ENCODE measurements around the gene B4GALNT1. TPM values are rescaled to one million over a fixed set of nuclear protein-coding genes. Genes with fewer than 3 reads are reported as not detected.

B4GALNT1 gene
- total and polyA plus RNA-seq, 4 donors, result 0.11 to 0.30 (median 0.25) TPM; not detected in 1

DNA sequence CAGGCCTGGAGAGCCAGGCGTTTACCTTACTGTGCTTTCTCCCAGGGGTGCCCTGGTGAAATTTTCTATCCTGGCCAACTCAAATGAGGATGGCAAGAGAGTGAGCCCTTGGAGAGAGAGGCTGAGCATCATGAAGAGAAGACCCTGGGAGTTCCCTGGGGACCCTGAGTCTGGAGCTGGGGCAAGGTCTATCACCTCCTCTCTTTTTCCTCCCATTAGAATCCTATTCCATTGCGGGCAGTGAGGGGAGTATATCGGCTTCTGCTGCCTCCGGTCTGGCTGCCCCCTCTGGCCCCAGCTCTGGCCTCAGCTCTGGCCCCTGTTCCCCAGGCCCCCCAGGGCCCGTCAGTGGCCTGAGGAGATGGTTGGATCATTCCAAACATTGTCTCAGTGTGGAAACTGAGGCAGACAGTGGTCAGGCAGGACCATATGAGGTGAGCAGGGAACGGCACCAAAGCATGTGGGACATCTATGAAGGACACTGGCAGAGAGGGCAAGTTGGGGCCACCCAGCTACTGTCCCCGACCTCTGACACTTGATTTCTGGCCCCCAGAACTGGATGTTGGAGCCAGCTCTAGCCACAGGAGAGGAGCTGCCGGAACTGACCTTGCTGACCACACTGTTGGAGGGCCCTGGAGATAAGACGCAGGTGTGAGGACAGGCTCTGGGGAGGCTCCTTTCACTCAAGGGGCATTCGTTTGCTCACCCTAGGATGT is 20.1 kb downstream of the B4GALNT1 start:
- TF ChIP-seq YY1 (IDR thresholded peaks at IDR 0.05) (no peak), ZBTB33 (IDR thresholded peaks at IDR 0.05) (no peak), HNF4G (IDR thresholded peaks at IDR 0.05) (no peak), MAX (IDR thresholded peaks at IDR 0.05) (no peak), TAF1 (conservative IDR thresholded peaks at IDR 0.05) (no peak), FOXA2 (IDR thresholded peaks at IDR 0.05) (no peak), EGR1 (IDR thresholded peaks at IDR 0.05; ENCODE audit: low read depth in 2 of 2) (no peak), RXRA (IDR thresholded peaks at IDR 0.05) (no peak), JUND (IDR thresholded peaks at IDR 0.05) (no peak), GABPA (IDR thresholded peaks at IDR 0.05 in 1 of 2, conservative IDR thresholded peaks at IDR 0.05 in 1 of 2) (no peak), RAD21 (IDR thresholded peaks at IDR 0.05) (no peak), HNF4A (conservative IDR thresholded peaks at IDR 0.05) (no peak), SP1 (IDR thresholded peaks at IDR 0.05) (no peak)
- no peak overlapping the region for H3K4me3 ChIP-seq (ENCODE audit: low read depth in 1 of 3, low read length in 3 of 3)
- H3K27ac ChIP-seq (ENCODE audit: low read depth in 1 of 2, low read length in 2 of 2), result no peak overlapping the region
- WGBS, result 78% methylated on average over 10 of the region's 10 CpGs
- H3K36me3 ChIP-seq (ENCODE audit: control insufficient read depth in 4 of 4, insufficient read depth in 3 of 4, low read depth in 1 of 4, low read length in 3 of 4), result no peaks in the 10 kb centered on the region
- DNase-seq (ENCODE audit: low spot score), result no peak
- H3K9me3 ChIP-seq (ENCODE audit: control insufficient read depth in 4 of 4, low read length in 3 of 4), result no peaks in the 10 kb centered on the region
- no peak overlapping the region for H3K9ac ChIP-seq (ENCODE audit: low read depth in 1 of 2, low read length in 2 of 2)
- peaks cover 0 to 12% (median 11%) of the 10 kb centered on the region in 4 donors for H3K4me1 ChIP-seq (ENCODE audit: control insufficient read depth in 4 of 4, insufficient read depth in 4 of 4, low read length in 3 of 4)
- peaks cover 0 to 8% (median 4%) of the 10 kb centered on the region in 4 donors for H3K27me3 ChIP-seq (ENCODE audit: control insufficient read depth in 4 of 4, insufficient read depth in 4 of 4, low read length in 3 of 4)

DNA sequence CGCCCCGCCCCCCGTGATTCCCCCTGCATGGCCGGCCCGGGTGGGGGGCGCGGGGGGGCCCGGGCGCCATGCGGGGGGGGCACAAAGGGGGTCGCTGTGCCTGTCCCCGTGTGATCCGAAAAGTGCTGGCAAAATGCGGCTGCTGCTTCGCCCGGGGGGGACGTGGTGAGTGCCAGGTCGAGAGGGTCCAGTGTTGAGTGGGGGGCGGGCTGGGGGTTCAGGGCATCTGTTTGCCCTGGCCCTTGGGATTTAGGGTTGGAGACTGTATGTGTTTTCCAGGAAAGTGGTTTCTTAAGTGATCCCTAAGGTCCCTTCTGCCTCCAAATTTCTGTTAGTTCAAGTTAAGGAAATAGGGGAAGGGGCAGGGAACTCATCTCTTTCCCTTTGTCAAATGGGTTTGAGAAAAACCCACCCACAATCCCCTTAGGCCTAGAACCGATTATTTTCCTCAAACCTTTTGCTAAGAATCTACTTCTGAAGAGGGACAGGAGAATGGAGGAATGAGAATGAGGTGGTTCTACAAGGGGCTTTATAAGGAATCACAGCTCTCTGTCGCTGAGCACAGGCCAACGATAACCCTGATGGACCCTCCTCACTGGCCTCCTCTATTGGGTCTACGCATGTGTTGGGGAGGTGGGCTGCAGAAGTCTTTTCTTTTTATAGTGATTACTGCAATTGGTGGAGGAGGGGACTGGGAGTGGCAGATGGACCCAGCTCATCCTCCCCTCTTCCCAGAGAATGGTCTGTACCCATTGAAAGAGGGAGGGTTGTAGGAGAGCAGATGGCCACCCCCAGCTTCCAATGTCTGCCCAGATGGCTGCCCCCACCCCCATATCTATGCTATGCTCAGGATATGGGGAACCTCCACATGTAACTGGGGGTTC is 20.9 kb downstream of the B4GALNT1 start:
- Histone ChIP-seq H3K27ac (ENCODE audit: low read depth in 1 of 2, low read length in 2 of 2) (no peak overlapping the region), H3K4me1 (ENCODE audit: control insufficient read depth in 4 of 4, insufficient read depth in 4 of 4, low read length in 3 of 4) (peaks cover 0 to 12% (median 11%) of the 10 kb centered on the region in 4 donors), H3K27me3 (ENCODE audit: control insufficient read depth in 4 of 4, insufficient read depth in 4 of 4, low read length in 3 of 4) (peaks cover 0 to 7% (median 3%) of the 10 kb centered on the region in 4 donors), H3K36me3 (ENCODE audit: control insufficient read depth in 4 of 4, insufficient read depth in 3 of 4, low read depth in 1 of 4, low read length in 3 of 4) (no peaks in the 10 kb centered on the region), H3K9ac (ENCODE audit: low read depth in 1 of 2, low read length in 2 of 2) (no peak overlapping the region), H3K4me3 (ENCODE audit: low read depth in 1 of 3, low read length in 3 of 3) (peak overlapping the region in 1 of 3 donors; percentile 50), H3K9me3 (ENCODE audit: control insufficient read depth in 4 of 4, low read length in 3 of 4) (no peaks in the 10 kb centered on the region)
- no peak for TF ChIP-seq SP1 (IDR thresholded peaks at IDR 0.05)
- TF ChIP-seq ZBTB33 (IDR thresholded peaks at IDR 0.05), result no peak
- TF ChIP-seq REST (IDR thresholded peaks at IDR 0.05), result no peak
- no peak for TF ChIP-seq YY1 (IDR thresholded peaks at IDR 0.05)
- TF ChIP-seq MAX (IDR thresholded peaks at IDR 0.05), result no peak
- no peak for TF ChIP-seq FOXA2 (IDR thresholded peaks at IDR 0.05)
- no peak for TF ChIP-seq CTCF (IDR thresholded peaks at IDR 0.05; ENCODE audit: low read depth, low read length, missing input control)
- no peak for TF ChIP-seq EGR1 (IDR thresholded peaks at IDR 0.05; ENCODE audit: low read depth in 2 of 2)
- no peak for TF ChIP-seq HNF4G (IDR thresholded peaks at IDR 0.05)
- no peak for TF ChIP-seq JUND (IDR thresholded peaks at IDR 0.05)
- TF ChIP-seq NR2F2 (IDR thresholded peaks at IDR 0.05), result no peak
- TF ChIP-seq GABPA (IDR thresholded peaks at IDR 0.05 in 1 of 2, conservative IDR thresholded peaks at IDR 0.05 in 1 of 2), result no peak
- TF ChIP-seq HNF4A (conservative IDR thresholded peaks at IDR 0.05), result no peak
- 13% methylated on average over 23 of the region's 23 CpGs for WGBS
- DNase-seq (ENCODE audit: low spot score), result no peak

Measured in liver (tissue), 9 donors.